GM18858 (cell line): ENCODE results near the gene CPAMD8.

Experiments used
- ATAC-seq: cut with Tn5 transposase; IDR thresholded peaks from one replicate; pipeline ENCODE4 v1.9.1; 2021; ENCODE audit not compliant: unreplicated experiment

The CPAMD8 gene

DNA sequence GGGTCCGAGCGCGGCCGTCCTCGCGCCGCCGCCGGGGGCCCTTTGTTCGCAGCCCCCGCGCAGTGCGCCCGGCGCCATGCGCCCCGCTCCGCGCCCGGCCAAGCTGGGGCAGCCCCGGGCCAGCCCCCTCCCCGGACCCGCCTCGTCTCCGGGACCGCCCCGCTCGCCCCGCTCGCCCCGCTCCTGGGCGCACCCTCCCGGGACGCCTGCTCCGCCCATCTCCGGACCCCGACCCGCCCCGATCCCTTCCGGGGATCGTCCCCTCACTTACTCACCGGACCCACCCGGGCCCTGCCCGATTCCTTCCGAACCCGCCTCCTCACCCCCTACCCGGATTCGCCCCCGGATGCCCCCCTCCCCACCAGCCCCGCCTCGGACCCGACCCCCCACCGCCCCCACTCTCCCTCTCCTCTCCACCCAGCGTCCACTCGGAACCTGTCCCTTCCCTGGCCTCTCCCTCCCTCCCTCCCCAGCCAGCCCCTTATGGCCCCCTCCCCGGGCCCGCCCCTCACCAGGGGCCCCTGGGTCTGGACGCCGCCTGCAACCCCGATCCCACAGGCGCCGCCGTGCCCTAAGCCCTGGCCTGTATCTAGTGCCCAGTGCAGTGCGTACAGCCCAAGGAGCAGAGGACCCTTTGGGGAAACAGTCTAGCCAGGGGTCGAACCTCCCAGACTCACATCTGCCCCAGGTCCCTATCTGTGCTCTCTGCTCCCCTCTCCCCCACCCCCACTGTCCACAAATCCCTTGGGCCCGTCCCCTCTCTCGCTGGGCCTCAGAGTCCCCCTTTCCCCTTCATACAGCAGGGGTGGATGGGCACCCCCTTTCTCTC, at the start of gene CPAMD8:
TSS of gene CPAMD8 (minus strand) at position 105 of the 829 bp plus-strand sequence. CDS start 168 bp downstream, outside the sequence.
- no peak for ATAC-seq

GRCh38 chr19:17075864-17076542, 49.4 kb upstream of the CPAMD8 start:
- ATAC-seq = no peak

DNA sequence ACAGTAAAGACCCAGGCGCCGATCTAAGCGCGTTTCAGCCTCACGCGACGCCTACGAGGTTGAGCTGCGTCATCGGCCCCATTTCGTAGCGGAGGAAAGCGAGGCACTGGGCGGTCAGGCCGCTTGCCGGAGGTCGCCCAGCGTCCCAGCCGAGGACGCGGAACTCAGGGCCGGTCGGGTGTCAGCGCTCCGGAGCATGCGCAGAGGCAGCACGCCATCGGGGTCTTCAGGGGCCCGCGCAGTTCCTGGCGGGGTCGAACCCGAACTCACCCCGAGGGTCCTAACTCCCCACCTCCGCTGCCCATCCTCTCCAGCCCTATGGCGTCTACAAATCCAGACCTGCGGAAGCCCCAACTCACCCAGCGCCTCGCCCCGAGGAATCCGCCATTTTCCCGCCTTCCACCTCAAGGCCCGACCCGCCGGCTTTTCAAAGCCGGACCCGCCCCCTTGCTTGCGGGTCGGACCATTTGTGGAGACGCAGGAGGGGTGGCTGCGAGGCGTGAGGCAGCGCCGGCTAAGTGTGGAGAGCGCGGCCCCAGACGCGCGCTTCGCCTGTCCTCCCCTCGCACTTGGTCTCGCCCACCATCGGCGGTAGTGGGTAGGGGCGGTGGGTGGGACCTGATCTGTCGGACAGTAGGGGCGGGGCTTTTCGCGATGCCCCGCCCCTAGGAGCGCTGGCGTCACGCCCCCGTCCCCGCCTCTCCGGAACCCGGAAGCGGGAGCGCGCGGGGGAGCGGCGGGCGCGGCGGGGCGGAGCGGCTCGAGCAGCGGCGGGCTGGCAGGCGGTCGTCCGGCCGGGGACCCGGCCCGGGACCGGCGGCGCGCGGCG, 48.6 kb upstream of the CPAMD8 start, which contains the start of the genes HAUS8 and MYO9B:
TSS of gene HAUS8 (minus strand) at position 418 of the 829 bp plus-strand sequence. CDS start at position 388, 30 bp downstream.
TSS of gene MYO9B (plus strand) at position 743 of the 829 bp plus-strand sequence. CDS start 25,941 bp downstream, outside the sequence.
- ATAC-seq = peak; percentile 59

DNA sequence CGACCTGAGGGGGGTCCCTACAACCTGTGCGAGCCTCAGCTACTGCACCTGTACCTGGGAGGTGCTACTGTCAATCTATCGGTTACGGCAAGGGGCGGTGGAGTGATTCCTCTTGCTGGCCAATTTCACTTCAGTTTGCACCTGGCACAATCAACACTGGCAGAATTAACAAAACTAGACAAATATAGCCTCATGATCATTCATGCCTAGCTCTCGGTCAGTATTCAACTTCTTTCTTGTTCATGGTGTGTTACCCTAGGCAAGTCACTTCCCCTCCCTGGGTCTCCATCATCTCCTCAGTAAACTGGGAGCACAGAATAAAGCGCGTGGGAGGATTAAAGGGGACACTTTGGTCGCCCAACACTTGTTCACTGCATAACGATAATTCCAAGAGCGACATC, 48.0 kb upstream of the CPAMD8 start:
- ATAC-seq = peak; percentile 3

GRCh38 chr19:17073869-17074633, 47.4 kb upstream of the CPAMD8 start:
- ATAC-seq = no peak

GRCh38 chr19:17070912-17071311, 44.3 kb upstream of the CPAMD8 start:
- no peak for ATAC-seq

DNA sequence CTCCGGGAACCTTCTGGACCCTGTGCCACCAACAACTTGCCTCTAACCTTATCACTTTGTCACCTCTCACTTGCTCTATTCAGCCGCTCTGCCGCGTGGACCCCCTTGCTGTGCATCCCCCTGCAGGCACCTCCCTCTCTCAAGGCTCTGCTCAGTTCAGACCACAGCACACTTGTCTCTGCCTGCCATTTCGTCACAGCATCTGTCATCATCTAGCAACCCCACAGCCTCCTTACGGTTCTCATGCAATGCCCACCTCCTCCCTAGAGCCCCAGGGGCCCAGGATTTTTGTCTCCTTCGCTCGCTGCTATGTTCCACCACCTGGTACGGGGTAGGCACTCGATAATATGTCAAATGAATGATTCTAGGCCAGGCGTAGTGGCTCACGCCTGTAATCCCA, 43.8 kb upstream of the CPAMD8 start:
- ATAC-seq = no peak

DNA sequence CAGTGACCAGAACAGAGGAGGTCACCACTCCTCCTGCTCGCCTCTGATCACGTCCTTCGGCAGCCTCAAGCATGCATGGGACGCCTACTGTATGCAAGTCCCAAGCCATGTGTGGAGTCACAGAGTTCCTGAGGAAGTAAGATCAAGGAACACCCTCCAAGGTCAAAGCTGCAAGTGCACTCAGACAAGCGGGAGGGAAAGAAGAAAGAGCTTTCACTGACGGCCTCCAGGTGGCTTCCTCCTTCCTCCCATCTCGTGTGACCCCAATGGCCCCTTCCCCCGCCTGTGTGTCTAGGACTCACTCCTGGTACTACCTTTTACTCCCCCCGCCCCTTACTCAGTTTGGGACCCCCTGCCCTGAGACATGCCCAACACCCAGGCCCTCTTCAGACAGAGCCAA, 42.6 kb upstream of the CPAMD8 start:
- no peak for ATAC-seq

GRCh38 chr19:17063428-17063827, 36.8 kb upstream of the CPAMD8 start:
- ATAC-seq = no peak

- no peak for ATAC-seq
Observed at GRCh38 chr19:17061691-17062090, 35.1 kb upstream of the CPAMD8 start.

- no peak for ATAC-seq
Observed at GRCh38 chr19:17061205-17061604, 34.6 kb upstream of the CPAMD8 start.

- no peak for ATAC-seq
Observed at GRCh38 chr19:17060802-17061201, 34.2 kb upstream of the CPAMD8 start.

GRCh38 chr19:17058236-17058635, 31.6 kb upstream of the CPAMD8 start:
- ATAC-seq = no peak

GRCh38 chr19:17055636-17056035, 29.0 kb upstream of the CPAMD8 start:
- ATAC-seq = no peak

- no peak for ATAC-seq
Observed at GRCh38 chr19:17054746-17055145, 28.1 kb upstream of the CPAMD8 start.

DNA sequence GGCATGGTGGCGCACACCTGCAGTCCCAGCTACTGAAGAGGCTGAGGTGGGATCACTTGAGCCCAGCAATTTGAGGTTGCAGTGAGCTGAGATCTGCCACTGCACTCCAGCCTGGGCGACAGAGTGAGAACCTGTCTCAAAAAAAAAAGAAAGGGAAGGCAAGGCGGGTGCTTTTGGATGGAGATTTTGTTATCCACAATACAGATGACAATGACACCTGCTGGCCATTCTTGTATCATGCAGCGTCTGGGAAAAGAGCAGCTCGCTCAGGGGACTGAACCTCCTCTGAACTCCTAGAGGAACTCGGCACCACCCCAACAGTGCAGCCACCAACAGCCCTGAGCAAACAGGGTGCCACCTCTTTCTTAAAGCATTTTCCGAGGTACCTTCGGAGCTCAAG, 25.8 kb upstream of the CPAMD8 start:
- no peak for ATAC-seq

GRCh38 chr19:17049711-17050280, 23.2 kb upstream of the CPAMD8 start:
- ATAC-seq = no peak

GRCh38 chr19:17048885-17049453, 22.4 kb upstream of the CPAMD8 start:
- ATAC-seq = no peak

GRCh38 chr19:17045907-17046502, 19.4 kb upstream of the CPAMD8 start:
- no peak for ATAC-seq
